Natural killer cell (primary cell): ENCODE data around the gene ARID4A. TPM values are rescaled to one million over a fixed set of nuclear protein-coding genes. Genes with fewer than 3 reads are reported as not detected.

Experiments used
- ATAC-seq, 3 donors: fragments of 150-1000 bp in 2 of 3; fragments of 200-7000 bp in 1 of 3; cut with Tn5 transposase; 1 replicate in 1 of 3; 2 replicates in 2 of 3; pipeline ENCODE4 v1.10.0; 2021; ENCODE audit warnings: mild to moderate bottlenecking in 2 of 3, moderate library complexity in 2 of 3
- DNase-seq, 2 donors: peaks; one replicate each; pipeline versions ENCODE4 v3.0.0 to v3.0.0-alpha.2; 2013 to 2021; ENCODE audit warnings: mixed read lengths in 1 of 2
- H3K27ac ChIP-seq: one replicate; pipeline ENCODE4 v1.5.1; 2013; ENCODE audit warnings: mild to moderate bottlenecking, low read length
- H3K27me3 ChIP-seq: one replicate; pipeline ENCODE4 v1.6.1; 2013; ENCODE audit warnings: low read length; ENCODE audit not compliant: control insufficient read depth, insufficient read depth
- H3K36me3 ChIP-seq: one replicate; pipeline ENCODE4 v1.6.1; 2013; ENCODE audit warnings: low read length; ENCODE audit not compliant: control insufficient read depth, insufficient read depth
- H3K4me1 ChIP-seq: one replicate; pipeline ENCODE4 v1.6.1; 2013; ENCODE audit warnings: low read length; ENCODE audit not compliant: control insufficient read depth, insufficient read depth
- H3K4me3 ChIP-seq: one replicate; pipeline ENCODE4 v1.5.1; 2013; ENCODE audit warnings: low read length
- H3K9me3 ChIP-seq: one replicate; pipeline ENCODE4 v1.6.1; 2013; ENCODE audit warnings: low read length; ENCODE audit not compliant: control insufficient read depth, insufficient read depth
- H3K27ac Mint-ChIP-seq, 2 donors: one replicate each; pipeline ENCODE4 v1.8.0; 2022; ENCODE audit warnings: mild to moderate bottlenecking in 2 of 2, mixed read lengths in 2 of 2, moderate library complexity in 1 of 2
- H3K27me3 Mint-ChIP-seq, 2 donors: one replicate each; pipeline ENCODE4 v1.8.0; 2022; ENCODE audit warnings: low read depth in 2 of 2, mixed read lengths in 2 of 2
- H3K36me3 Mint-ChIP-seq: one replicate; pipeline ENCODE4 v1.8.0; 2022; ENCODE audit warnings: mixed read lengths
- H3K4me1 Mint-ChIP-seq, 2 donors: one replicate each; pipeline ENCODE4 v1.8.0; 2022; ENCODE audit warnings: mixed read lengths in 2 of 2
- H3K4me3 Mint-ChIP-seq: one replicate; pipeline ENCODE4 v1.8.0; 2022; ENCODE audit warnings: mild to moderate bottlenecking, moderate library complexity, mixed read lengths
- H3K9me3 Mint-ChIP-seq, 2 donors: one replicate each; pipeline ENCODE4 v1.8.0; 2022; ENCODE audit warnings: mixed read lengths in 2 of 2
- CTCF ChIP-seq: fragments of 200-600 bp; IDR thresholded peaks from one replicate; pipeline ENCODE4 v1.8.0; 2022; ENCODE audit warnings: antibody characterized with exemption
- WGBS: methylation state at CpG from one replicate; pipeline ENCODE4 v1.1.7; 2013; ENCODE audit warnings: missing lambda C conversion rate; ENCODE audit not compliant: insufficient coverage; 5-methylcytosine and 5-hydroxymethylcytosine counted together
- intact Hi-C: fragments of 100-400 bp; cut with micrococcal nuclease; formaldehyde crosslinking; loops from one replicate; pipeline ENCODE4 v1.14.2; 2022
- total RNA-seq, 4 donors: library from RNA; stranded (reverse); fragments of 120-200 nt in 1 of 4; gene quantifications; one replicate each; pipeline versions ENCODE4 v1.2.3 to v1.2.4, GENCODE V29; 2013 to 2022

ARID4A gene
- total RNA-seq, 3 donors from 2014 or later (not counting 1 experiment from before 2014, with no cell fraction given) = 89.3 to 113 (median 90.1) TPM

GRCh38 chr14:58398895-58399294, 100.5 kb downstream of the ARID4A start:
- H3K27me3 ChIP-seq = no peaks in the 10 kb centered on the region
- Mint-ChIP-seq H3K9me3 (no peaks in the 10 kb centered on the region), H3K27me3 (no peaks in the 10 kb centered on the region), H3K4me1 (peaks cover 5 to 17% of the 10 kb centered on the region in 2 donors), H3K36me3 (no peaks in the 10 kb centered on the region), H3K4me3 (no peak overlapping the region), H3K27ac (no peak overlapping the region)
- H3K27ac ChIP-seq = no peak overlapping the region
- TF ChIP-seq CTCF = no peak
- peaks cover 15% of the 10 kb centered on the region for H3K4me1 ChIP-seq
- ATAC-seq (no peak), DNase-seq (no peak)
- H3K9me3 ChIP-seq = no peaks in the 10 kb centered on the region
- intact Hi-C loops = loop anchor here (10.0 kb wide), 2 partner anchors 154 to 294 kb away; partner anchors contain the start of gene PSMA3
- no peaks in the 10 kb centered on the region for H3K36me3 ChIP-seq
- 94% methylated on average over 3 of the region's 3 CpGs for WGBS
- no peak overlapping the region for H3K4me3 ChIP-seq

- WGBS = 74% methylated on average over 3 of the region's 3 CpGs
Measured at GRCh38 chr14:58401587-58401986, 103.2 kb downstream of the ARID4A start.

GRCh38 chr14:58408681-58409215, 110.4 kb downstream of the ARID4A start:
- 96% methylated on average over 3 of the region's 3 CpGs for WGBS
- ATAC-seq = no peak
- no peak overlapping the region for H3K27ac Mint-ChIP-seq

More at GRCh38 chr14:58401587-58401986, 103.2 kb downstream of the ARID4A start:
- no peak for TF ChIP-seq CTCF
- peaks cover 4% of the 10 kb centered on the region for H3K4me1 ChIP-seq
- DNase-seq (peak in 1 of 2 donors; percentile 34), ATAC-seq (no peak)
- no peak overlapping the region for H3K4me3 Mint-ChIP-seq
- H3K4me1 Mint-ChIP-seq = peaks cover 0 to 6% of the 10 kb centered on the region in 2 donors
- intact Hi-C loops = no loop called here
- H3K27me3 ChIP-seq = no peaks in the 10 kb centered on the region
- no peaks in the 10 kb centered on the region for H3K36me3 Mint-ChIP-seq
- no peak overlapping the region for H3K4me3 ChIP-seq
- no peaks in the 10 kb centered on the region for H3K9me3 Mint-ChIP-seq
- H3K27me3 Mint-ChIP-seq = no peaks in the 10 kb centered on the region
- no peaks in the 10 kb centered on the region for H3K36me3 ChIP-seq
- no peak overlapping the region for H3K27ac ChIP-seq
- no peaks in the 10 kb centered on the region for H3K9me3 ChIP-seq
- no peak overlapping the region for H3K27ac Mint-ChIP-seq

More at GRCh38 chr14:58408681-58409215, 110.4 kb downstream of the ARID4A start:
- peaks cover 35% of the 10 kb centered on the region for H3K36me3 ChIP-seq
- H3K27me3 ChIP-seq = no peaks in the 10 kb centered on the region
- H3K9me3 ChIP-seq = no peaks in the 10 kb centered on the region
- Mint-ChIP-seq H3K4me3 (no peak overlapping the region), H3K27me3 (no peaks in the 10 kb centered on the region), H3K36me3 (no peaks in the 10 kb centered on the region), H3K4me1 (no peaks in the 10 kb centered on the region), H3K9me3 (no peaks in the 10 kb centered on the region)
- TF ChIP-seq CTCF = no peak
- intact Hi-C loops = no loop called here
- no peak overlapping the region for H3K4me3 ChIP-seq
- H3K4me1 ChIP-seq = no peaks in the 10 kb centered on the region
- DNase-seq = no peak
- no peak overlapping the region for H3K27ac ChIP-seq
